Naive thymus-derived CD4-positive, alpha-beta T cell (primary cell): ENCODE data around the gene RPS6KB1. TPM values are rescaled to one million over a fixed set of nuclear protein-coding genes. Genes with fewer than 3 reads are reported as not detected.
A peak's percentile ranks its signal among the peaks of the same experiment; 100 is the strongest.
"Not testable (repeated sequence)": the region's sequence is repeated elsewhere in the genome, so short reads cannot be mapped to it uniquely, and the experiment has no call there.

Experiments
- ATAC-seq: fragments of 150-1000 bp; cut with Tn5 transposase; 2 replicates; pipeline ENCODE4 v1.10.0; 2021; ENCODE audit warnings: mild to moderate bottlenecking, moderate library complexity
- CTCF ChIA-PET: fragments of 350-600 bp; sonication (Branson Sonifier 250); formaldehyde crosslinking; loops from one replicate; lab custom pipeline; 2021; ENCODE audit warnings: antibody characterized with exemption; lab: Charles Lee
- POLR2A ChIA-PET: fragments of 350-600 bp; sonication (Branson Sonifier 250); formaldehyde crosslinking; loops from one replicate; lab custom pipeline; 2021; ENCODE audit warnings: antibody characterized with exemption, inconsistent platforms; lab: Charles Lee
- DNase-seq, 9 donors: peaks; one replicate each; pipeline versions ENCODE4 v3.0.0 to v3.0.0-alpha.2; 2020 to 2022; ENCODE audit warnings: mixed read lengths in 1 of 9
- H3K27ac ChIP-seq: one replicate; pipeline ENCODE4 v1.7.0; 2013; ENCODE audit warnings: mild to moderate bottlenecking, low read depth, low read length, moderate library complexity
- H3K27me3 ChIP-seq, 2 donors: one replicate each; pipeline ENCODE4 v1.7.0; 2013; ENCODE audit warnings: low read length in 2 of 2, mild to moderate bottlenecking in 2 of 2, moderate library complexity in 2 of 2; ENCODE audit not compliant: control insufficient read depth in 2 of 2, insufficient read depth in 2 of 2
- H3K36me3 ChIP-seq, 3 experiments: 1 replicate in 2 of 3; 2 replicates in 1 of 3; pipeline ENCODE4 v1.7.0; 2013; ENCODE audit warnings: low read length in 3 of 3, mild to moderate bottlenecking in 3 of 3, moderate library complexity in 1 of 3; ENCODE audit not compliant: insufficient read depth in 3 of 3, control insufficient read depth in 2 of 3
- H3K4me1 ChIP-seq, 2 donors: one replicate each; pipeline ENCODE4 v1.7.0; 2013; ENCODE audit warnings: low read length in 2 of 2, mild to moderate bottlenecking in 2 of 2, moderate library complexity in 1 of 2; ENCODE audit not compliant: control insufficient read depth in 2 of 2, insufficient read depth in 2 of 2
- H3K4me3 ChIP-seq: 2 replicates; pipeline ENCODE4 v1.7.0; 2013; ENCODE audit warnings: mild to moderate bottlenecking, low read length
- H3K9me3 ChIP-seq, 3 experiments: 1 replicate in 2 of 3; 2 replicates in 1 of 3; pipeline ENCODE4 v1.7.0; 2013; ENCODE audit warnings: low read length in 3 of 3; ENCODE audit not compliant: control insufficient read depth in 2 of 3
- H3K27ac Mint-ChIP-seq, 9 donors: one replicate each; pipeline ENCODE4 v1.8.0; 2020 to 2022; ENCODE audit warnings: mixed read lengths in 9 of 9, mild to moderate bottlenecking in 8 of 9, moderate library complexity in 5 of 9, inconsistent platforms in 2 of 9
- H3K27me3 Mint-ChIP-seq, 5 donors: one replicate each; pipeline ENCODE4 v1.8.0; 2021 to 2022; ENCODE audit warnings: mixed read lengths in 5 of 5, mild to moderate bottlenecking in 1 of 5
- H3K36me3 Mint-ChIP-seq, 5 donors: one replicate each; pipeline ENCODE4 v1.8.0; 2020 to 2022; ENCODE audit warnings: mixed read lengths in 5 of 5, mild to moderate bottlenecking in 3 of 5, inconsistent platforms in 1 of 5
- H3K4me1 Mint-ChIP-seq, 7 donors: one replicate each; pipeline ENCODE4 v1.8.0; 2020 to 2022; ENCODE audit warnings: mixed read lengths in 7 of 7, mild to moderate bottlenecking in 3 of 7, inconsistent platforms in 1 of 7
- H3K4me3 Mint-ChIP-seq, 10 donors: one replicate each; pipeline ENCODE4 v1.8.0; 2020 to 2022; ENCODE audit warnings: mild to moderate bottlenecking in 10 of 10, mixed read lengths in 10 of 10, moderate library complexity in 6 of 10, inconsistent platforms in 2 of 10
- H3K9me3 Mint-ChIP-seq, 11 donors: one replicate each; pipeline ENCODE4 v1.8.0; 2020 to 2022; ENCODE audit warnings: mixed read lengths in 11 of 11, mild to moderate bottlenecking in 4 of 11, inconsistent platforms in 1 of 11, moderate library complexity in 1 of 11
- intact Hi-C, 2 donors: fragments of 100-400 bp; cut with micrococcal nuclease; formaldehyde crosslinking; loops; one replicate each; pipeline ENCODE4 v1.15.1; 2023
- polyA plus RNA-seq, 2 donors: library from polyadenylated mRNA; unstranded; fragments of 300-500 nt; fragmentation: Illumina TruSeq; gene quantifications; one replicate each; pipeline ENCODE4 v1.2.3, GENCODE V29; 2021
- total RNA-seq, 6 experiments: library from RNA in 5 of 6; stranded (reverse) in 5 of 6; gene quantifications; 1 replicate in 5 of 6; 2 replicates in 1 of 6; pipeline ENCODE4 v1.2.3 and lab custom pipeline; 2021 to 2026

RPS6KB1 gene
- total and polyA plus RNA-seq, 7 experiments from 2014 or later = 27.3 to 107 (median 63.4) TPM

GRCh38 chr17:59848778-59849177 is 44.1 kb upstream of the RPS6KB1 start:
- intact Hi-C loops = loop anchor here in 1 of 2 donors (5.0 kb wide), 1 partner anchor 141 kb away; the partner anchor contains the start of genes PTRH2 and VMP1
- ATAC-seq = peak; percentile 40
- peak in 1 of 9 donors; percentile 66 for DNase-seq
- no peaks in the 10 kb centered on the region for H3K27me3 Mint-ChIP-seq
- H3K36me3 ChIP-seq = no peaks in the 10 kb centered on the region
- H3K27me3 ChIP-seq = no peaks in the 10 kb centered on the region
- CTCF ChIA-PET = no interaction called here
- no peaks in the 10 kb centered on the region for H3K9me3 Mint-ChIP-seq
- H3K27ac ChIP-seq = no peak overlapping the region
- H3K9me3 ChIP-seq = no peaks in the 10 kb centered on the region
- peak overlapping the region; percentile 32 to 68 (median 55) for H3K4me3 Mint-ChIP-seq
- POLR2A ChIA-PET = interaction anchor here (0.6 to 1.6 kb wide), 5 partner anchors 9 to 1290 kb away, joined by 3 to 13 read pairs (median 4); no protein-coding TSS in a partner anchor
- peaks cover 0 to 4% (median 0%) of the 10 kb centered on the region in 5 donors for H3K36me3 Mint-ChIP-seq
- no peak overlapping the region for H3K4me3 ChIP-seq
- H3K4me1 ChIP-seq = peaks cover 10 to 37% of the 10 kb centered on the region in 2 donors
- H3K27ac Mint-ChIP-seq = peak overlapping the region; percentile 47 to 91 (median 75)
- peaks cover 40 to 67% (median 55%) of the 10 kb centered on the region in 7 donors for H3K4me1 Mint-ChIP-seq

- H3K9me3 Mint-ChIP-seq, H3K9me3 ChIP-seq, H3K4me3 ChIP-seq, intact Hi-C loops, H3K27me3 Mint-ChIP-seq, H3K36me3 ChIP-seq, DNase-seq, H3K36me3 Mint-ChIP-seq, H3K27ac ChIP-seq, ATAC-seq, H3K4me3 Mint-ChIP-seq, H3K27me3 ChIP-seq: not testable (repeated sequence)
- ChIA-PET POLR2A (interaction anchor here (0.7 kb wide), 1 partner anchor 148 kb away, joined by 3 read pairs; no protein-coding TSS in a partner anchor), CTCF (interaction anchor here (0.6 to 1.1 kb wide), 2 partner anchors 12 to 121 kb away, joined by 3 read pairs; no protein-coding TSS in a partner anchor)
- Mint-ChIP-seq H3K4me1 (peaks cover 39 to 60% (median 53%) of the 10 kb centered on the region in 7 donors), H3K27ac (peak overlapping the region in 3 of 9 donors; percentile 37 to 46 (median 41))
- H3K4me1 ChIP-seq = peaks cover 8 to 37% of the 10 kb centered on the region in 2 donors
Measured at GRCh38 chr17:59850311-59850710, 42.6 kb upstream of the RPS6KB1 start.

GRCh38 chr17:59851439-59852375 is 41.2 kb upstream of the RPS6KB1 start:
- Mint-ChIP-seq H3K27me3 (no peaks in the 10 kb centered on the region), H3K36me3 (peaks cover 0 to 7% (median 0%) of the 10 kb centered on the region in 5 donors), H3K9me3 (no peaks in the 10 kb centered on the region), H3K4me1 (peaks cover 33 to 52% (median 39%) of the 10 kb centered on the region in 7 donors), H3K27ac (peak overlapping the region in 7 of 9 donors; percentile 25 to 93 (median 67)), H3K4me3 (peak overlapping the region in 1 of 10 donors; percentile 14)
- Histone ChIP-seq H3K27ac (no peak overlapping the region), H3K9me3 (no peaks in the 10 kb centered on the region), H3K36me3 (no peaks in the 10 kb centered on the region), H3K4me3 (no peak overlapping the region), H3K27me3 (no peaks in the 10 kb centered on the region), H3K4me1 (peaks cover 6 to 27% of the 10 kb centered on the region in 2 donors)
- no peak for DNase-seq
- POLR2A ChIA-PET = no interaction called here
- CTCF ChIA-PET = no interaction called here
- intact Hi-C loops = loop anchor here in 1 of 2 donors (2.0 kb wide), 1 partner anchor 15 kb away; no protein-coding TSS in a partner anchor
- no peak for ATAC-seq

GRCh38 chr17:59852847-59853167 is 40.1 kb upstream of the RPS6KB1 start:
- H3K36me3 ChIP-seq, DNase-seq, H3K27ac ChIP-seq, ATAC-seq, H3K4me3 ChIP-seq, H3K9me3 ChIP-seq, H3K27me3 Mint-ChIP-seq, H3K27me3 ChIP-seq, H3K9me3 Mint-ChIP-seq, H3K36me3 Mint-ChIP-seq: not testable (repeated sequence)
- CTCF ChIA-PET = interaction anchor here (1.8 kb wide), 1 partner anchor 99 kb away, joined by 6 read pairs; no protein-coding TSS in a partner anchor
- H3K4me1 ChIP-seq = peaks cover 5 to 24% of the 10 kb centered on the region in 2 donors
- Mint-ChIP-seq H3K27ac (peak overlapping the region in 7 of 9 donors; percentile 38 to 93 (median 76)), H3K4me3 (peak overlapping the region in 5 of 10 donors; percentile 18 to 41 (median 29)), H3K4me1 (peaks cover 28 to 49% (median 33%) of the 10 kb centered on the region in 7 donors)
- POLR2A ChIA-PET = interaction anchor here (0.8 to 1.5 kb wide), 3 partner anchors 12 to 30 kb away, joined by 3 to 4 read pairs (median 4); no protein-coding TSS in a partner anchor
- intact Hi-C loops = loop anchor here in 1 of 2 donors (1.0 to 2.0 kb wide), 2 partner anchors 16 to 67 kb away; no protein-coding TSS in a partner anchor

- Histone ChIP-seq H3K36me3 (no peaks in the 10 kb centered on the region), H3K4me3 (no peak overlapping the region), H3K27me3 (no peaks in the 10 kb centered on the region), H3K9me3 (no peaks in the 10 kb centered on the region), H3K27ac (no peak overlapping the region), H3K4me1 (peaks cover 5 to 24% of the 10 kb centered on the region in 2 donors)
- peak overlapping the region in 8 of 10 donors; percentile 3 to 41 (median 28) for H3K4me3 Mint-ChIP-seq
- DNase-seq (peak in 4 of 9 donors; percentile 29 to 43 (median 34)), ATAC-seq (peak; percentile 83)
- H3K4me1 Mint-ChIP-seq = peaks cover 25 to 51% (median 31%) of the 10 kb centered on the region in 7 donors
- CTCF ChIA-PET = interaction anchor here (1.8 kb wide), 1 partner anchor 100 kb away, joined by 6 read pairs; no protein-coding TSS in a partner anchor
- H3K9me3 Mint-ChIP-seq = no peaks in the 10 kb centered on the region
- peak overlapping the region in 8 of 9 donors; percentile 1 to 93 (median 76) for H3K27ac Mint-ChIP-seq
- intact Hi-C loops = loop anchor here in 1 of 2 donors (1.0 to 2.0 kb wide), 2 partner anchors 17 to 67 kb away; no protein-coding TSS in a partner anchor
- H3K27me3 Mint-ChIP-seq = no peaks in the 10 kb centered on the region
- H3K36me3 Mint-ChIP-seq = peaks cover 0 to 7% (median 0%) of the 10 kb centered on the region in 5 donors
- POLR2A ChIA-PET = interaction anchor here (0.7 to 1.5 kb wide), 5 partner anchors 12 to 30 kb away, joined by 3 to 4 read pairs (median 3); no protein-coding TSS in a partner anchor
Measured at GRCh38 chr17:59853168-59853918, 39.6 kb upstream of the RPS6KB1 start.
